Measurements from ENCODE around the gene TGM6. TPM values are rescaled to one million over a fixed set of nuclear protein-coding genes. Genes with fewer than 3 reads are reported as not detected.
"Not testable (repeated sequence)": the region's sequence is repeated elsewhere in the genome, so short reads cannot be mapped to it uniquely, and the experiment has no call there.

Gene TGM6
- total RNA-seq, 1 donor from 2014 or later: not detected

- ATAC-seq (no peak), DNase-seq (no peak)
- intact Hi-C loops (cut with DNase I): no loop called here
- no peak overlapping the region for H3K27ac ChIP-seq
- TF ChIP-seq CTCF (IDR thresholded peaks at IDR 0.05): no peak
- no peak overlapping the region for H3K4me3 ChIP-seq
- H3K27me3 ChIP-seq: no peaks in the 10 kb centered on the region
- H3K4me1 ChIP-seq: no peaks in the 10 kb centered on the region
- no peaks in the 10 kb centered on the region for H3K9me3 ChIP-seq
- no peaks in the 10 kb centered on the region for H3K36me3 ChIP-seq
Observed at GRCh38 chr20:2402271-2402980, 21.7 kb downstream of the TGM6 start.

GRCh38 chr20:2403291-2404052 lies 22.8 kb downstream of the TGM6 start:
- Histone ChIP-seq H3K4me3 (no peak overlapping the region), H3K4me1 (no peaks in the 10 kb centered on the region), H3K9me3 (no peaks in the 10 kb centered on the region), H3K27ac (no peak overlapping the region), H3K27me3 (no peaks in the 10 kb centered on the region), H3K36me3 (no peaks in the 10 kb centered on the region)
- DNase-seq (no peak), ATAC-seq (no peak)
- no peak for TF ChIP-seq CTCF (IDR thresholded peaks at IDR 0.05)
- intact Hi-C loops (cut with DNase I): no loop called here

- Histone ChIP-seq H3K9me3 (no peaks in the 10 kb centered on the region), H3K27ac (no peak overlapping the region), H3K4me3 (no peak overlapping the region), H3K27me3 (no peaks in the 10 kb centered on the region), H3K36me3 (no peaks in the 10 kb centered on the region), H3K4me1 (no peaks in the 10 kb centered on the region)
- no peak for DNase-seq
- ATAC-seq: no peak
- intact Hi-C loops (cut with DNase I): no loop called here
- no peak for TF ChIP-seq CTCF (IDR thresholded peaks at IDR 0.05)
Observed at GRCh38 chr20:2405693-2406065, 25.0 kb downstream of the TGM6 start.

GRCh38 chr20:2407355-2407754 lies 26.7 kb downstream of the TGM6 start:
- intact Hi-C loops (cut with DNase I): not testable (repeated sequence)

GRCh38 chr20:2408111-2408510 lies 27.4 kb downstream of the TGM6 start:
- Histone ChIP-seq H3K27me3 (peaks cover 4% of the 10 kb centered on the region), H3K9me3 (no peaks in the 10 kb centered on the region), H3K27ac (no peak overlapping the region), H3K36me3 (no peaks in the 10 kb centered on the region), H3K4me3 (no peak overlapping the region), H3K4me1 (no peaks in the 10 kb centered on the region)
- no peak for ATAC-seq
- TF ChIP-seq CTCF (IDR thresholded peaks at IDR 0.05): no peak
- intact Hi-C loops (cut with DNase I): no loop called here
- no peak for DNase-seq

More at GRCh38 chr20:2407355-2407754, 26.7 kb downstream of the TGM6 start:
- not testable (repeated sequence) for DNase-seq, H3K9me3 ChIP-seq, ATAC-seq, H3K36me3 ChIP-seq, H3K4me1 ChIP-seq, H3K27me3 ChIP-seq, H3K4me3 ChIP-seq, H3K27ac ChIP-seq

GRCh38 chr20:2416541-2417212 lies 36.0 kb downstream of the TGM6 start:
- no peaks in the 10 kb centered on the region for H3K4me1 ChIP-seq
- no peak for DNase-seq
- no peak overlapping the region for H3K4me3 ChIP-seq
- intact Hi-C loops (cut with DNase I): no loop called here
- no peak overlapping the region for H3K27ac ChIP-seq
- no peaks in the 10 kb centered on the region for H3K9me3 ChIP-seq
- no peak for TF ChIP-seq CTCF (IDR thresholded peaks at IDR 0.05)
- peaks cover 4% of the 10 kb centered on the region for H3K27me3 ChIP-seq
- ATAC-seq: no peak
- no peaks in the 10 kb centered on the region for H3K36me3 ChIP-seq
